AG09309 (cell line): Measurements from ENCODE around the gene GID4.

Source experiments
- DNase-seq: peaks from one replicate; pipeline ENCODE4 v3.0.0-alpha.2; 2010; ENCODE audit warnings: low read depth
- H3K4me3 ChIP-seq: 2 replicates; pipeline ENCODE4 v1.5.1; 2011; ENCODE audit warnings: mild to moderate bottlenecking, low read depth, low read length, moderate library complexity; ENCODE audit not compliant: control insufficient read depth
- TF ChIP-seq, protein P1 (sequence below): IDR thresholded peaks from 2 replicates; pipeline ENCODE4 v1.5.1; 2011; ENCODE audit warnings: mild to moderate bottlenecking, low read depth, low read length, inconsistent platforms; ENCODE audit not compliant: insufficient read depth, control insufficient read depth; ENCODE audit errors: missing control alignments

The GID4 gene

DNA sequence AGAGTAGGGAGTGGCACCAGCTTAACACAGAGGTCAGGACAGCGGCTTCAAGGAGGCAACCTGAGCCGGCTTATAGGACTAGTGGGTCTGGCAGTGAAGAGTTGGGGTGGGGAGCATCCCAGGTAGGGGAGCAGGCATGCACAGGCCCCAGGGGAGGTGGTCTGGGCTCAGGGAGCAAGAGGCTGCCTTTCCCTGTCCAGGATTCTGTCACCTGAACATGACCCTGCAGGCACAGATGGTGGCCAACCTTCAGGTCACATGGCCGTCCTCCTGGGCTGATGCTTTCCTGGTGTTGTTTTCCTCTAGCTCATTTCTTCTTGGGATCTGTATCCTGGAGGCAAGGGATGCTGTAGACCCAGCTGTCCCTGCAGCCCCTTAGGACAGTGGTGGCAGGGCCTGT lies 65.8 kb downstream of the GID4 start:
- no peak overlapping the region for H3K4me3 ChIP-seq
- no peak for DNase-seq
- TF ChIP-seq, protein P1, sequence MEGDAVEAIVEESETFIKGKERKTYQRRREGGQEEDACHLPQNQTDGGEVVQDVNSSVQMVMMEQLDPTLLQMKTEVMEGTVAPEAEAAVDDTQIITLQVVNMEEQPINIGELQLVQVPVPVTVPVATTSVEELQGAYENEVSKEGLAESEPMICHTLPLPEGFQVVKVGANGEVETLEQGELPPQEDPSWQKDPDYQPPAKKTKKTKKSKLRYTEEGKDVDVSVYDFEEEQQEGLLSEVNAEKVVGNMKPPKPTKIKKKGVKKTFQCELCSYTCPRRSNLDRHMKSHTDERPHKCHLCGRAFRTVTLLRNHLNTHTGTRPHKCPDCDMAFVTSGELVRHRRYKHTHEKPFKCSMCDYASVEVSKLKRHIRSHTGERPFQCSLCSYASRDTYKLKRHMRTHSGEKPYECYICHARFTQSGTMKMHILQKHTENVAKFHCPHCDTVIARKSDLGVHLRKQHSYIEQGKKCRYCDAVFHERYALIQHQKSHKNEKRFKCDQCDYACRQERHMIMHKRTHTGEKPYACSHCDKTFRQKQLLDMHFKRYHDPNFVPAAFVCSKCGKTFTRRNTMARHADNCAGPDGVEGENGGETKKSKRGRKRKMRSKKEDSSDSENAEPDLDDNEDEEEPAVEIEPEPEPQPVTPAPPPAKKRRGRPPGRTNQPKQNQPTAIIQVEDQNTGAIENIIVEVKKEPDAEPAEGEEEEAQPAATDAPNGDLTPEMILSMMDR, result no peak

DNA sequence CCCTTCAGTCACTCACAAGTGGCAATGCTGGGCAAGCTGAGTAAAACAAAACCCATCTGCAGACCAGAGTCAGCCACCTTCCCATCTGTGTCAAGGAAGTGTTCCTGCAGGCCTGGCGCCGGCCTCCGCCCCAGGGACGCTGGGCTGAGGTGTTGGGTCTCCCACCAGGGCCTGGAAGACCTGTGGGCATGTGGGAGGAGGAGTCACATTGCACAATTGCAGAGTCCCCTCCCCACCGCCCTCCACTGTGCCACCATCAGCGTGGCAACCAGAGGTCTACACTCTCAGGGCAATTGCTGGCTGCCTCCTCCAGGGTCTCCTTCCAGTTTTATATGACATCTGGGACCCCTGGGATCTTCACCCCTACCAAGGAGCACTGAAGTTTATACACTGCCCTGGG lies 66.4 kb downstream of the GID4 start:
- TF ChIP-seq, protein P1, result no peak
- no peak for DNase-seq

DNA sequence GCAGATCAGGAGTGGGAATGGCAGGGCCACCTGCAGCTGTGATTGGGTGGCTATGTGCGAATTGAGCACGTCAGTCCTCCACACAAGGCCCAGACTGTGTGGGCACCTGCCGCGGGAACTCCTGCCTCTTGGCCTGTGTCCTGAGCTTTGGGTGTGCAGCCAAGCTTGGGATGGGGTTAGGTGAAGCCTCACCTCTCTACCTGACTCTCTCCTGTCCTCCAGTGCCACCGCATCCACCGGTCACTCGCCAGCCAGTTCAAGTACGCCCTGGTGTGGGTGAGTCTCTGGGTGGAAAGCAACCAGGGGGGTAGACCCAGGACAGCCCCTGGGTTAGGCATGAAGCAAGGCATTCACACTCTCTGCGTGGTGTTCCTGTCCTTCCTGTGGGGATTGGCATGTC lies 67.0 kb downstream of the GID4 start:
- TF ChIP-seq, protein P1, result no peak
- DNase-seq, result no peak
- no peak overlapping the region for H3K4me3 ChIP-seq

More for the DNA sequence above, 66.4 kb downstream of the GID4 start:
- H3K4me3 ChIP-seq, result no peak overlapping the region

- TF ChIP-seq, protein P1, result no peak
- no peak overlapping the region for H3K4me3 ChIP-seq
- DNase-seq, result no peak
Observed at GRCh38 chr17:18107061-18107790, 68.0 kb downstream of the GID4 start.

DNA sequence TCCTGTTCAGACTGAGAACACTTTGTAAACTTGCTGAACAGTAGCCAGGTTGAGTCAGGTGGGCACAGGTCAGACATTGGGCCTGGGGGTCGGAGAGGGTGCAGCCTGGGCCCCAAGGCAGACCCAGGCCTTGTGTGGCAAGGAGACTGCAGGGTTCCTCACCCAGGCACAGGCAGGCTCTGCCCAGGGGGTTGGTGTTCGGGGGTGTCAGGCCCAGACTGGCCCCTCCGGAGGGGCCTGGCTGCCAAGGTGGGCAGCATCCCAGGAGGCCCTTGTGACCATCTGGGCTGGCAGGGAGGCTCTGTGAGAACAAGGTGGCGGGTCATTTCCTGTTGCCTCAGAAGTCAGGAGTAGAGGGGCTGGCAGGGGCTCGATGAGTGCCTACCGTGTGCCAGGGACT lies 68.8 kb downstream of the GID4 start:
- TF ChIP-seq, protein P1, result no peak
- H3K4me3 ChIP-seq, result no peak overlapping the region
- no peak for DNase-seq

DNA sequence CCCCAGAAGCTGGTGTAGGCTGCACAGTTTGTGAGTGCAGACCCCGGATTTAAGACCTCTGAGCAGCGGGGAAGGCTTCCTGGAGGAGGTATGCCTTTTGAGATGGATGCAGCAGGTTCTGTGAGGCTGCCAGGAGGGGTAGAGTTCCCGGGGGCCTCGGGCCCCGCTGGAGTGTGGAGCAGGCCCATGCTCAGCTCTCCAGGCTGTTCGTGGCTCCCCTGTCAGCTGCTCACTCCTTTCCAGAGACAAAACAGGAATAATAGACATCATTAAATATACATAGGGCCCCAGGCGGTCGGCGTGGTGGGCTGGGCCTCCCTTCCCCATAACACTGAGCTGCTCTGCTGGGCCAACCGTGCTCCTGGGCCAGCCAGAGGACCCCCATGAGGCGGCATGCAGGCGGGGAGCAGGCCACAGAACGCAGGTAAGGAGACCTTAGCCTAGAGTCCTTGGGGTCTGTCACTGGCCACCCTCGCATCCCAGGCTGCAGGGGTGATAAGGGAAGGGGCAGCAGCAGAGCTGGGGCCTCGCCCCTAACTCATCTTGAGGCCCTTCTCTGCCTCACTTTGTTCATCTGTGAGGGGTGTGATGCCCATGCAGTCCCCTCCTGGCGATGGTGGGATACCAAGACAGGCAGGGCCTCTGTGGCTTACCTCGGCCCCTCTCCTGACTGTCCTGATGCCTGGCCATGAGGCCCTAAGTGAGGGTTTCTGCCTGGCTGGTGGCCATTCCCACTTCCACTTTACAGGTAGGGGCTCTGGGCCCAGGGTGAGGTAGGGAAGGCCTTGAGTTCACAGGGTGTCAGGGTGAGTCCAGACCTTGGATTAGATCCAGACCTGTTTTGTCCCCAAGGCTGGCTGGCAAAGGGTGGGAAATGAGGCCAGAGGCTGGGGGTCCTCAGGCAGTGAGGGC lies 69.4 kb downstream of the GID4 start, which contains the start of gene MYO15A:
TSS of gene MYO15A (plus strand) at position 356 of the 912 bp plus-strand sequence. CDS start 10,045 bp downstream, outside the sequence.
- DNase-seq, result no peak
- TF ChIP-seq, protein P1, result no peak
- H3K4me3 ChIP-seq, result no peak within 1 kb of the TSS
